ENCODE measurements around the gene ENTPD6.

Gene ENTPD6

GRCh38 chr20:25242231-25242630 is 46.7 kb downstream of the ENTPD6 start:
- DNase-seq (ENCODE audit: low spot score): no peak

- no peak for DNase-seq (ENCODE audit: low spot score)
These were observed 48.0 kb downstream of the ENTPD6 start for GRCh38 chr20:25243416-25243979.

GRCh38 chr20:25244976-25245375 is 49.5 kb downstream of the ENTPD6 start:
- no peak for DNase-seq (ENCODE audit: low spot score)

GRCh38 chr20:25245461-25245860 is 49.9 kb downstream of the ENTPD6 start:
- no peak for DNase-seq (ENCODE audit: low spot score)

- no peak for DNase-seq (ENCODE audit: low spot score)
These were observed 50.9 kb downstream of the ENTPD6 start for GRCh38 chr20:25246182-25246999.

- DNase-seq (ENCODE audit: low spot score): peak; percentile 66
These were observed 51.5 kb downstream of the ENTPD6 start for GRCh38 chr20:25247000-25247517.

GRCh38 chr20:25247518-25247955 is 52.0 kb downstream of the ENTPD6 start:
- peak; percentile 23 for DNase-seq (ENCODE audit: low spot score)

- peak; percentile 67 for DNase-seq (ENCODE audit: low spot score)
These were observed 52.7 kb downstream of the ENTPD6 start, which contains the start of gene PYGB for GRCh38 chr20:25247956-25248785. Gene PYGB (plus strand): TSS chr20:25248085. CDS start chr20:25248179, 94 bp downstream.

- peak; percentile 62 for DNase-seq (ENCODE audit: low spot score)
These were observed 53.3 kb downstream of the ENTPD6 start for GRCh38 chr20:25248786-25249172.

GRCh38 chr20:25249198-25249931 is 53.9 kb downstream of the ENTPD6 start:
- DNase-seq (ENCODE audit: low spot score): peak; percentile 69

- DNase-seq (ENCODE audit: low spot score): peak; percentile 39
These were observed 55.0 kb downstream of the ENTPD6 start for GRCh38 chr20:25250508-25250907.

- peak; percentile 25 for DNase-seq (ENCODE audit: low spot score)
These were observed 55.5 kb downstream of the ENTPD6 start for GRCh38 chr20:25251019-25251418.

GRCh38 chr20:25251558-25251957 is 56.0 kb downstream of the ENTPD6 start:
- DNase-seq (ENCODE audit: low spot score): peak; percentile 83

GRCh38 chr20:25252230-25252651 is 56.7 kb downstream of the ENTPD6 start:
- no peak for DNase-seq (ENCODE audit: low spot score)

- DNase-seq (ENCODE audit: low spot score): no peak
These were observed 57.3 kb downstream of the ENTPD6 start for GRCh38 chr20:25252686-25253421.

GRCh38 chr20:25253606-25254275 is 58.2 kb downstream of the ENTPD6 start:
- DNase-seq (ENCODE audit: low spot score): no peak

GRCh38 chr20:25254571-25254970 is 59.1 kb downstream of the ENTPD6 start:
- peak; percentile 86 for DNase-seq (ENCODE audit: low spot score)

GRCh38 chr20:25254986-25255680 is 59.6 kb downstream of the ENTPD6 start:
- peak; percentile 89 for DNase-seq (ENCODE audit: low spot score)

GRCh38 chr20:25256226-25256859 is 60.8 kb downstream of the ENTPD6 start:
- no peak for DNase-seq (ENCODE audit: low spot score)

All from pons (tissue), 1 donor.